Common myeloid progenitor, CD34-positive (primary cell): ENCODE data around the gene ZFP92.

Source experiments
- CTCF ChIA-PET: fragments of 350-600 bp; sonication (Branson Sonifier 250); formaldehyde crosslinking; loops from one replicate; lab custom pipeline; 2021; ENCODE audit warnings: antibody characterized with exemption; lab: Charles Lee
- POLR2A ChIA-PET: fragments of 350-600 bp; sonication (Branson Sonifier 250); formaldehyde crosslinking; loops from one replicate; lab custom pipeline; 2021; ENCODE audit warnings: antibody characterized with exemption; lab: Charles Lee
- DNase-seq, 3 donors: peaks; one replicate each; pipeline versions ENCODE4 v3.0.0 to v3.0.0-alpha.2; 2013
- H3K27ac ChIP-seq, 2 experiments: 1 replicate in 1 of 2; 2 replicates in 1 of 2; pipeline ENCODE4 v1.7.0; 2013; ENCODE audit warnings: inconsistent platforms in 2 of 2, low read length in 2 of 2, mild to moderate bottlenecking in 2 of 2, low read depth in 1 of 2, moderate library complexity in 1 of 2; ENCODE audit not compliant: severe bottlenecking in 2 of 2, insufficient read depth in 1 of 2, poor library complexity in 1 of 2
- H3K27me3 ChIP-seq, 5 experiments: replicated peaks in 2 of 5; 1 replicate in 3 of 5; 2 replicates in 2 of 5; pipeline versions ENCODE4 v1.6.1 to v1.7.0; 2013; ENCODE audit warnings: low read length in 4 of 5, mild to moderate bottlenecking in 2 of 5, moderate library complexity in 2 of 5, inconsistent platforms in 1 of 5; ENCODE audit not compliant: insufficient read depth in 5 of 5, control insufficient read depth in 4 of 5
- H3K36me3 ChIP-seq, 4 experiments: 1 replicate in 2 of 4; 2 replicates in 2 of 4; pipeline versions ENCODE4 v1.6.1 to v1.7.0; 2013; ENCODE audit warnings: low read length in 3 of 4, control low read depth in 1 of 4, mild to moderate bottlenecking in 1 of 4; ENCODE audit not compliant: control insufficient read depth in 4 of 4, insufficient read depth in 4 of 4
- H3K4me1 ChIP-seq, 4 experiments: 1 replicate in 3 of 4; 2 replicates in 1 of 4; pipeline versions ENCODE4 v1.6.1 to v1.7.1; 2013; ENCODE audit warnings: low read length in 3 of 4, mild to moderate bottlenecking in 3 of 4, control low read depth in 1 of 4, inconsistent platforms in 1 of 4, moderate library complexity in 1 of 4; ENCODE audit not compliant: control insufficient read depth in 4 of 4, insufficient read depth in 4 of 4; ENCODE audit errors: control extremely low read depth in 1 of 4
- H3K4me3 ChIP-seq, 7 experiments: 1 replicate in 4 of 7; 2 replicates in 3 of 7; pipeline versions ENCODE4 v1.5.1 to v1.7.0; 2013; ENCODE audit warnings: mild to moderate bottlenecking in 7 of 7, low read length in 6 of 7, moderate library complexity in 6 of 7, inconsistent platforms in 2 of 7, low read depth in 2 of 7, control low read depth in 1 of 7; ENCODE audit not compliant: insufficient read depth in 4 of 7, control insufficient read depth in 1 of 7; ENCODE audit errors: extremely low read depth in 1 of 7
- H3K9me3 ChIP-seq, 5 experiments: 1 replicate in 4 of 5; 2 replicates in 1 of 5; pipeline versions ENCODE4 v1.6.1 to v1.7.1; 2013; ENCODE audit warnings: low read length in 4 of 5, mild to moderate bottlenecking in 2 of 5, inconsistent platforms in 1 of 5, low read depth in 1 of 5, moderate library complexity in 1 of 5; ENCODE audit not compliant: control insufficient read depth in 4 of 5, insufficient read depth in 2 of 5; ENCODE audit errors: control extremely low read depth in 1 of 5
- WGBS: methylation state at CpG from one replicate; pipeline ENCODE4 v1.1.5; 2013; ENCODE audit not compliant: insufficient coverage; 5-methylcytosine and 5-hydroxymethylcytosine counted together

The ZFP92 gene

GRCh38 chrX:153421856-153422255 lies 10.6 kb downstream of the ZFP92 start:
- Histone ChIP-seq H3K9me3 (peaks cover 0 to 3% (median 0%) of the 10 kb centered on the region in 5 experiments), H3K4me3 (no peak overlapping the region), H3K27me3 (no peaks in the 10 kb centered on the region), H3K27ac (no peak overlapping the region), H3K4me1 (no peaks in the 10 kb centered on the region), H3K36me3 (peaks cover 0 to 18% (median 0%) of the 10 kb centered on the region in 4 experiments)
- ChIA-PET CTCF (no interaction called here), POLR2A (no interaction called here)
- no peak for DNase-seq
- 96% methylated on average over 13 of the region's 18 CpGs for WGBS

- Histone ChIP-seq H3K27me3 (peaks cover 0 to 3% (median 0%) of the 10 kb centered on the region in 5 experiments), H3K9me3 (peaks cover 0 to 7% (median 0%) of the 10 kb centered on the region in 5 experiments), H3K4me3 (no peak overlapping the region), H3K4me1 (no peaks in the 10 kb centered on the region), H3K27ac (no peak overlapping the region), H3K36me3 (peaks cover 0 to 18% (median 0%) of the 10 kb centered on the region in 4 experiments)
- CTCF ChIA-PET: interaction anchor here (1.2 kb wide), 1 partner anchor 9 kb away, joined by 3 read pairs; no protein-coding TSS in a partner anchor
- WGBS: 92% methylated on average over 6 of the region's 8 CpGs
- POLR2A ChIA-PET: no interaction called here
- no peak for DNase-seq
These were observed 12.4 kb downstream of the ZFP92 start for GRCh38 chrX:153423652-153424051.

- ChIA-PET CTCF (interaction anchor here (1.7 kb wide), 1 partner anchor 12 kb away, joined by 3 read pairs; no protein-coding TSS in a partner anchor), POLR2A (no interaction called here)
- H3K4me3 ChIP-seq: no peak overlapping the region
- H3K27me3 ChIP-seq: peaks cover 0 to 4% (median 0%) of the 10 kb centered on the region in 5 experiments
- H3K36me3 ChIP-seq: peaks cover 0 to 7% (median 0%) of the 10 kb centered on the region in 4 experiments
- peaks cover 0 to 12% (median 2%) of the 10 kb centered on the region in 5 experiments for H3K9me3 ChIP-seq
- H3K27ac ChIP-seq: no peak overlapping the region
- 100% methylated on average over 2 of the region's 3 CpGs for WGBS
- no peak for DNase-seq
- H3K4me1 ChIP-seq: no peaks in the 10 kb centered on the region
These were observed 14.9 kb downstream of the ZFP92 start for GRCh38 chrX:153426204-153426603.

- Histone ChIP-seq H3K9me3 (peaks cover 0 to 15% (median 2%) of the 10 kb centered on the region in 5 experiments), H3K27ac (no peak overlapping the region), H3K27me3 (peaks cover 0 to 18% (median 0%) of the 10 kb centered on the region in 5 experiments), H3K4me1 (no peaks in the 10 kb centered on the region), H3K36me3 (no peaks in the 10 kb centered on the region), H3K4me3 (no peak overlapping the region)
- ChIA-PET POLR2A (no interaction called here), CTCF (no interaction called here)
- WGBS: 90% methylated on average over 6 of the region's 6 CpGs
- no peak for DNase-seq
These were observed 19.5 kb downstream of the ZFP92 start for GRCh38 chrX:153430796-153431195.

GRCh38 chrX:153433161-153433680 lies 21.9 kb downstream of the ZFP92 start:
- DNase-seq: no peak
- CTCF ChIA-PET: interaction anchor here (1.4 kb wide), 1 partner anchor 492 kb away, joined by 3 read pairs; no protein-coding TSS in a partner anchor
- Histone ChIP-seq H3K4me1 (no peaks in the 10 kb centered on the region), H3K36me3 (no peaks in the 10 kb centered on the region), H3K9me3 (peaks cover 0 to 11% (median 2%) of the 10 kb centered on the region in 5 experiments), H3K27me3 (peaks cover 0 to 15% (median 0%) of the 10 kb centered on the region in 5 experiments), H3K27ac (no peak overlapping the region), H3K4me3 (no peak overlapping the region)
- 92% methylated on average over 12 of the region's 12 CpGs for WGBS
- POLR2A ChIA-PET: no interaction called here

GRCh38 chrX:153433781-153434285 lies 22.6 kb downstream of the ZFP92 start:
- H3K4me1 ChIP-seq: no peaks in the 10 kb centered on the region
- H3K36me3 ChIP-seq: no peaks in the 10 kb centered on the region
- 94% methylated on average over 17 of the region's 17 CpGs for WGBS
- CTCF ChIA-PET: interaction anchor here (1.1 to 1.4 kb wide), 2 partner anchors 401 to 492 kb away, joined by 3 read pairs; no protein-coding TSS in a partner anchor
- DNase-seq: no peak
- H3K9me3 ChIP-seq: peaks cover 0 to 11% (median 2%) of the 10 kb centered on the region in 5 experiments
- H3K27ac ChIP-seq: no peak overlapping the region
- H3K27me3 ChIP-seq: peaks cover 0 to 18% (median 0%) of the 10 kb centered on the region in 5 experiments
- POLR2A ChIA-PET: no interaction called here
- no peak overlapping the region for H3K4me3 ChIP-seq

- WGBS: 97% methylated on average over 8 of the region's 8 CpGs
- H3K4me1 ChIP-seq: no peaks in the 10 kb centered on the region
- POLR2A ChIA-PET: no interaction called here
- no peak for DNase-seq
- no peaks in the 10 kb centered on the region for H3K36me3 ChIP-seq
- CTCF ChIA-PET: interaction anchor here (1.1 kb wide), 1 partner anchor 402 kb away, joined by 3 read pairs; no protein-coding TSS in a partner anchor
- no peak overlapping the region for H3K4me3 ChIP-seq
- peaks cover 0 to 13% (median 2%) of the 10 kb centered on the region in 5 experiments for H3K9me3 ChIP-seq
- peaks cover 0 to 18% (median 0%) of the 10 kb centered on the region in 5 experiments for H3K27me3 ChIP-seq
- H3K27ac ChIP-seq: no peak overlapping the region
These were observed 23.5 kb downstream of the ZFP92 start for GRCh38 chrX:153434801-153435200.
